ENCODE measurements around the gene CLDN2. TPM values are rescaled to one million over a fixed set of nuclear protein-coding genes. Genes with fewer than 3 reads are reported as not detected.

Gene CLDN2
- total and polyA plus RNA-seq, 4 donors = 0.37 to 25.5 (median 20.7) TPM

GRCh38 chrX:106957856-106958255 is 37.7 kb downstream of the CLDN2 start:
- no peak overlapping the region for H3K9ac ChIP-seq (ENCODE audit: low read depth in 1 of 2, low read length in 2 of 2)
- no peak for DNase-seq (ENCODE audit: low spot score)
- H3K27ac ChIP-seq (ENCODE audit: low read depth in 1 of 2, low read length in 2 of 2) = no peak overlapping the region
- no peak for TF ChIP-seq GABPA (IDR thresholded peaks at IDR 0.05 in 1 of 2, conservative IDR thresholded peaks at IDR 0.05 in 1 of 2)
- no peak for TF ChIP-seq RXRA (IDR thresholded peaks at IDR 0.05)
- no peaks in the 10 kb centered on the region for H3K9me3 ChIP-seq (ENCODE audit: control insufficient read depth in 4 of 4, low read length in 3 of 4)
- no peak overlapping the region for H3K4me3 ChIP-seq (ENCODE audit: low read depth in 1 of 3, low read length in 3 of 3)
- peaks cover 4 to 11% (median 9%) of the 10 kb centered on the region in 4 donors for H3K4me1 ChIP-seq (ENCODE audit: control insufficient read depth in 4 of 4, insufficient read depth in 4 of 4, low read length in 3 of 4)
- no peaks in the 10 kb centered on the region for H3K36me3 ChIP-seq (ENCODE audit: control insufficient read depth in 4 of 4, insufficient read depth in 3 of 4, low read depth in 1 of 4, low read length in 3 of 4)
- no peaks in the 10 kb centered on the region for H3K27me3 ChIP-seq (ENCODE audit: control insufficient read depth in 4 of 4, insufficient read depth in 4 of 4, low read length in 3 of 4)
- WGBS = 77% methylated on average over 1 of the region's 1 CpG

GRCh38 chrX:106959901-106960300 is 39.7 kb downstream of the CLDN2 start:
- Histone ChIP-seq H3K4me1 (ENCODE audit: control insufficient read depth in 4 of 4, insufficient read depth in 4 of 4, low read length in 3 of 4) (peaks cover 4 to 9% (median 7%) of the 10 kb centered on the region in 4 donors), H3K27ac (ENCODE audit: low read depth in 1 of 2, low read length in 2 of 2) (no peak overlapping the region), H3K36me3 (ENCODE audit: control insufficient read depth in 4 of 4, insufficient read depth in 3 of 4, low read depth in 1 of 4, low read length in 3 of 4) (no peaks in the 10 kb centered on the region), H3K27me3 (ENCODE audit: control insufficient read depth in 4 of 4, insufficient read depth in 4 of 4, low read length in 3 of 4) (no peaks in the 10 kb centered on the region), H3K9me3 (ENCODE audit: control insufficient read depth in 4 of 4, low read length in 3 of 4) (no peaks in the 10 kb centered on the region), H3K9ac (ENCODE audit: low read depth in 1 of 2, low read length in 2 of 2) (no peak overlapping the region), H3K4me3 (ENCODE audit: low read depth in 1 of 3, low read length in 3 of 3) (no peak overlapping the region)
- WGBS = 44% methylated on average over 2 of the region's 2 CpGs
- TF ChIP-seq CTCF (IDR thresholded peaks at IDR 0.05; ENCODE audit: low read depth, low read length, missing input control) (peak; percentile 51), ATF3 (IDR thresholded peaks at IDR 0.05) (no peak), EGR1 (IDR thresholded peaks at IDR 0.05; ENCODE audit: low read depth in 2 of 2) (no peak), RAD21 (IDR thresholded peaks at IDR 0.05) (peak; percentile 80 to 87)
- DNase-seq (ENCODE audit: low spot score) = no peak

- no peak overlapping the region for H3K4me3 ChIP-seq (ENCODE audit: low read depth in 1 of 3, low read length in 3 of 3)
- H3K9me3 ChIP-seq (ENCODE audit: control insufficient read depth in 4 of 4, low read length in 3 of 4) = no peaks in the 10 kb centered on the region
- H3K9ac ChIP-seq (ENCODE audit: low read depth in 1 of 2, low read length in 2 of 2) = no peak overlapping the region
- TF ChIP-seq HNF4G (IDR thresholded peaks at IDR 0.05) (no peak), TAF1 (conservative IDR thresholded peaks at IDR 0.05) (no peak), JUND (IDR thresholded peaks at IDR 0.05) (no peak), ZBTB33 (IDR thresholded peaks at IDR 0.05) (no peak), FOXA2 (IDR thresholded peaks at IDR 0.05) (no peak), CTCF (IDR thresholded peaks at IDR 0.05; ENCODE audit: low read depth, low read length, missing input control) (no peak), NR2F2 (IDR thresholded peaks at IDR 0.05) (no peak), YY1 (IDR thresholded peaks at IDR 0.05) (no peak), FOXA1 (IDR thresholded peaks at IDR 0.05) (no peak), EGR1 (IDR thresholded peaks at IDR 0.05; ENCODE audit: low read depth in 2 of 2) (no peak), SP1 (IDR thresholded peaks at IDR 0.05) (no peak), RXRA (IDR thresholded peaks at IDR 0.05) (no peak), REST (IDR thresholded peaks at IDR 0.05) (no peak), GABPA (IDR thresholded peaks at IDR 0.05 in 1 of 2, conservative IDR thresholded peaks at IDR 0.05 in 1 of 2) (no peak), MAX (IDR thresholded peaks at IDR 0.05) (no peak), ATF3 (IDR thresholded peaks at IDR 0.05) (no peak), HNF4A (conservative IDR thresholded peaks at IDR 0.05) (no peak)
- H3K27me3 ChIP-seq (ENCODE audit: control insufficient read depth in 4 of 4, insufficient read depth in 4 of 4, low read length in 3 of 4) = no peaks in the 10 kb centered on the region
- DNase-seq (ENCODE audit: low spot score) = no peak
- no peaks in the 10 kb centered on the region for H3K36me3 ChIP-seq (ENCODE audit: control insufficient read depth in 4 of 4, insufficient read depth in 3 of 4, low read depth in 1 of 4, low read length in 3 of 4)
- peaks cover 0 to 4% (median 2%) of the 10 kb centered on the region in 4 donors for H3K4me1 ChIP-seq (ENCODE audit: control insufficient read depth in 4 of 4, insufficient read depth in 4 of 4, low read length in 3 of 4)
- no peak overlapping the region for H3K27ac ChIP-seq (ENCODE audit: low read depth in 1 of 2, low read length in 2 of 2)
Observed at GRCh38 chrX:106963111-106963510, 42.9 kb downstream of the CLDN2 start.

Data from liver (tissue), 9 donors.